ENCODE measurements around the gene MRPS2. TPM values are rescaled to one million over a fixed set of nuclear protein-coding genes. Genes with fewer than 3 reads are reported as not detected.

Gene MRPS2
- total RNA-seq, 2 donors from 2014 or later = 29.9 to 48.6 TPM

- Mint-ChIP-seq H3K27ac (peak overlapping the region; percentile 77), H3K36me3 (ENCODE audit: low read depth) (peaks cover 39% of the 10 kb centered on the region), H3K9me3 (no peaks in the 10 kb centered on the region), H3K4me1 (no peaks in the 10 kb centered on the region), H3K27me3 (no peaks in the 10 kb centered on the region), H3K4me3 (peak overlapping the region; percentile 81)
- no peak for ATAC-seq (replicated peaks)
Observed at GRCh38 chr9:135502168-135502872, 1.8 kb downstream of the MRPS2 start.

GRCh38 chr9:135502873-135503321, 2.4 kb downstream of the MRPS2 start:
- Mint-ChIP-seq H3K27ac (peak overlapping the region; percentile 77), H3K27me3 (no peaks in the 10 kb centered on the region), H3K4me3 (peak overlapping the region; percentile 81), H3K4me1 (no peaks in the 10 kb centered on the region), H3K36me3 (ENCODE audit: low read depth) (peaks cover 39% of the 10 kb centered on the region), H3K9me3 (no peaks in the 10 kb centered on the region)
- no peak for ATAC-seq (replicated peaks)

GRCh38 chr9:135503371-135504261, 3.1 kb downstream of the MRPS2 start:
- peaks cover 39% of the 10 kb centered on the region for H3K36me3 Mint-ChIP-seq (ENCODE audit: low read depth)
- H3K4me3 Mint-ChIP-seq = no peak overlapping the region
- no peaks in the 10 kb centered on the region for H3K4me1 Mint-ChIP-seq
- no peaks in the 10 kb centered on the region for H3K27me3 Mint-ChIP-seq
- ATAC-seq (replicated peaks) = no peak
- H3K9me3 Mint-ChIP-seq = no peaks in the 10 kb centered on the region
- no peak overlapping the region for H3K27ac Mint-ChIP-seq

- Mint-ChIP-seq H3K4me1 (no peaks in the 10 kb centered on the region), H3K27me3 (no peaks in the 10 kb centered on the region), H3K27ac (no peak overlapping the region), H3K4me3 (no peak overlapping the region), H3K9me3 (peaks cover 5% of the 10 kb centered on the region), H3K36me3 (ENCODE audit: low read depth) (peaks cover 39% of the 10 kb centered on the region)
- peak; percentile 18 for ATAC-seq (replicated peaks)
Observed at GRCh38 chr9:135504262-135505243, 4.1 kb downstream of the MRPS2 start.

- Mint-ChIP-seq H3K36me3 (ENCODE audit: low read depth) (peaks cover 39% of the 10 kb centered on the region), H3K27me3 (no peaks in the 10 kb centered on the region), H3K27ac (no peak overlapping the region), H3K4me1 (no peaks in the 10 kb centered on the region), H3K9me3 (peaks cover 5% of the 10 kb centered on the region), H3K4me3 (no peak overlapping the region)
- no peak for ATAC-seq (replicated peaks)
Observed at GRCh38 chr9:135505406-135506187, 5.1 kb downstream of the MRPS2 start.

- Mint-ChIP-seq H3K4me1 (peaks cover 4% of the 10 kb centered on the region), H3K4me3 (no peak overlapping the region), H3K36me3 (ENCODE audit: low read depth) (peaks cover 38% of the 10 kb centered on the region), H3K27me3 (no peaks in the 10 kb centered on the region), H3K9me3 (peaks cover 5% of the 10 kb centered on the region), H3K27ac (no peak overlapping the region)
- no peak for ATAC-seq (replicated peaks)
Observed at GRCh38 chr9:135506327-135507103, 6.0 kb downstream of the MRPS2 start.

GRCh38 chr9:135507104-135508035, 6.9 kb downstream of the MRPS2 start:
- Mint-ChIP-seq H3K9me3 (peaks cover 5% of the 10 kb centered on the region), H3K27ac (no peak overlapping the region), H3K36me3 (ENCODE audit: low read depth) (peaks cover 29% of the 10 kb centered on the region), H3K4me3 (no peak overlapping the region), H3K27me3 (no peaks in the 10 kb centered on the region), H3K4me1 (peaks cover 8% of the 10 kb centered on the region)
- ATAC-seq (replicated peaks) = no peak

GRCh38 chr9:135508211-135508820, 7.8 kb downstream of the MRPS2 start:
- Mint-ChIP-seq H3K27me3 (no peaks in the 10 kb centered on the region), H3K27ac (no peak overlapping the region), H3K9me3 (peaks cover 5% of the 10 kb centered on the region), H3K4me1 (peaks cover 8% of the 10 kb centered on the region), H3K36me3 (ENCODE audit: low read depth) (peaks cover 20% of the 10 kb centered on the region), H3K4me3 (no peak overlapping the region)
- no peak for ATAC-seq (replicated peaks)

GRCh38 chr9:135509458-135509857, 9.0 kb downstream of the MRPS2 start:
- Mint-ChIP-seq H3K4me1 (peaks cover 8% of the 10 kb centered on the region), H3K27ac (no peak overlapping the region)
- no peak for ATAC-seq (replicated peaks)

GRCh38 chr9:135512241-135512603, 11.7 kb downstream of the MRPS2 start:
- Mint-ChIP-seq H3K27ac (no peak overlapping the region), H3K4me3 (no peak overlapping the region), H3K36me3 (ENCODE audit: low read depth) (no peaks in the 10 kb centered on the region), H3K4me1 (peaks cover 8% of the 10 kb centered on the region), H3K9me3 (peaks cover 5% of the 10 kb centered on the region), H3K27me3 (no peaks in the 10 kb centered on the region)
- ATAC-seq (replicated peaks) = no peak

More at GRCh38 chr9:135509458-135509857, 9.0 kb downstream of the MRPS2 start:
- no peaks in the 10 kb centered on the region for H3K27me3 Mint-ChIP-seq
- H3K4me3 Mint-ChIP-seq = no peak overlapping the region
- peaks cover 9% of the 10 kb centered on the region for H3K36me3 Mint-ChIP-seq (ENCODE audit: low read depth)
- H3K9me3 Mint-ChIP-seq = peaks cover 5% of the 10 kb centered on the region

GRCh38 chr9:135512904-135513303, 12.4 kb downstream of the MRPS2 start:
- no peak overlapping the region for H3K4me3 Mint-ChIP-seq
- no peaks in the 10 kb centered on the region for H3K36me3 Mint-ChIP-seq (ENCODE audit: low read depth)
- H3K27me3 Mint-ChIP-seq = no peaks in the 10 kb centered on the region
- H3K9me3 Mint-ChIP-seq = peaks cover 5% of the 10 kb centered on the region
- H3K4me1 Mint-ChIP-seq = peaks cover 8% of the 10 kb centered on the region
- no peak overlapping the region for H3K27ac Mint-ChIP-seq
- no peak for ATAC-seq (replicated peaks)

GRCh38 chr9:135513351-135513846, 12.9 kb downstream of the MRPS2 start:
- Mint-ChIP-seq H3K36me3 (ENCODE audit: low read depth) (no peaks in the 10 kb centered on the region), H3K27ac (no peak overlapping the region), H3K4me3 (no peak overlapping the region), H3K27me3 (no peaks in the 10 kb centered on the region), H3K4me1 (peaks cover 8% of the 10 kb centered on the region), H3K9me3 (peaks cover 5% of the 10 kb centered on the region)
- no peak for ATAC-seq (replicated peaks)

Data from activated T-helper 17 cell treated with anti-CD3 and anti-CD28 coated beads, Interleukin-2, amount 50 U/mL, for 72 hours (primary cell).